Skin of body (tissue), 2 donors: ENCODE measurements around the gene AGO3. TPM values are rescaled to one million over a fixed set of nuclear protein-coding genes. Genes with fewer than 3 reads are reported as not detected.
"Not testable (repeated sequence)": the region's sequence is repeated elsewhere in the genome, so short reads cannot be mapped to it uniquely, and the experiment has no call there.

ENCODE experiments used
- DNase-seq: peaks from one replicate; lab custom pipeline; 2025; lab: John Stamatoyannopoulos, UW
- total RNA-seq: library from RNA; depleted of rRNA; stranded (reverse); fragments of >200 nt; gene quantifications from one replicate; pipeline ENCODE4 v1.2.3, GENCODE V29; 2014

AGO3 gene
- total RNA-seq, 1 donor from 2014 or later = 17.9 TPM

DNA sequence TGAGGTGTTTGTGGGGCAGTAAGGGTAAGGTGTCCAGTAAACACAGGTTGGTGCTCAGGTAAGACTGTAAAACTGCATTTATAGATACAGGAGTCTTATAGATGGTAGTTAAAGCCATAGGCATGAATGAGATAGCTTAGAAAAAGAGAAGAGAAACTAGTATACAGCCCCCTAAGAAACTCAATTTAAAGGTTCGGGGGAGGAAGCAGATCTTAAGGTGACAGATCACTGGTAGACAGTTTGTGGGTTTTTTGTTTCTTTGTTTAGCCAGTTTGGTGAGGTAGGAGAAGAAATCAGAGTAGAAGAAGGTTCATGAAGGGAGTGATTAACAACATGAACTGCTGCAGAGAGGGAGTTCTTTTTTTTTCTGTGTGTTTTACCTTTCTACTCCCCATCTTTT, 6.1 kb upstream of the AGO3 start:
- no peak for DNase-seq

GRCh38 chr1:35925741-35926140, 5.2 kb upstream of the AGO3 start:
- no peak for DNase-seq

DNA sequence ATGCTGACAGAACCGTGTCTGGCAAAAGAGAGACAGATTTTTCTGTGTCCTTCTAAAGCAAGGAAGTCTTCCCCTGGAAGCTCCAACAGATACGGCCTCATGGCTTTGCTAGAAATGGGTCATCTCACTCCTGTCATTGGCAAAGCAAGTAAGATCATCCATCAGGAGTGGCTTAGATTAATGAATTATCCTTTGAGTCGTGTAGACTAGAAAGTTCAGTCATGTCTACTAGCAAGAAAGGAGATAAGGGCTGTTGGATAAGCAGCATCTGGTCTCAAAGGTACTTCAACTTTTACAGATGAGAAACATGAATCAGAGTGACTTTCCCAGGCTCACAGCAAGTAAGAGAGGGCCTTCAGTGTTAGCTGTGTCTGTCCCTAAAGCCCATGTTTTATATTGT, 3.4 kb upstream of the AGO3 start:
- no peak for DNase-seq

DNA sequence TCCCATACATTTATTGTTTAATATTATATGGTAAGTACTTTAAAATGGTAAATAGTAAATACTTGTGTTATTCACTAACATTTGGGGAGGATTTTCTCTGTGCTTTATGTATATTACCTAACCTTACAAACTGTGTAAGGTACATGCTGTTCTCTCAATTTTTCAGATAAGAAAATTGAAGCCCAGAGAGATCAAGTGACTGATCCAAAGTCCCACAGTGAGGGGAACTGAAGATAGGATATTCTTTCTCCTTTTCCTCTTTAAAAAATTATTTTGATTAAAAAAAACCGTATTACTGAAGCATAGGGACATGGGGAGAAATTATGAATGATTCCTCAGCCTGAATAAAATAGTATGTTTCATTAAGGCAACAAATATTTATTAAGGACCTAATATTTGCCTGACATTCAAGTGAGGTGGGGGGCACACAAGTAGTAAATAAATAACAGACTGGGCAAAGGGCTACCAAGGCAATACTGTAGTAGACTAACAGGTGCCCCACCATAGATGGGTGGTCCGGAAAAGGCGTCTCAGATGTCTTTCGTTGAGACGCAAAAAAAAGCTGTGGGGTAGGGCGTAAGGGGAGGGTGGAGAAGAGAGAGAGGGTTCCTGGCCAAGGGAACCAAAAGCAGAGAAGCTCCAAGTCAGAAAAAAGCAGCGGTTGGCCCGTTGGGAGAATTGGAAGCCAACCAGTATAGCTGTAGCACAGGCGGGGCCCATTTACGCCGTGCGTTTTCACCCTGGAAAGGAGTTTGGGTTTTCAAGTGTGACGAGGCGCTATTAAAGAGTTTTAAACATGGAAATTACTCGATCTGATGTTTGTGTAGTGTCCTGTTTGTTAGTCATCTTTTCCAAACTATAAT, 944 bp upstream of the AGO3 start:
- peak; percentile 52 for DNase-seq

DNA sequence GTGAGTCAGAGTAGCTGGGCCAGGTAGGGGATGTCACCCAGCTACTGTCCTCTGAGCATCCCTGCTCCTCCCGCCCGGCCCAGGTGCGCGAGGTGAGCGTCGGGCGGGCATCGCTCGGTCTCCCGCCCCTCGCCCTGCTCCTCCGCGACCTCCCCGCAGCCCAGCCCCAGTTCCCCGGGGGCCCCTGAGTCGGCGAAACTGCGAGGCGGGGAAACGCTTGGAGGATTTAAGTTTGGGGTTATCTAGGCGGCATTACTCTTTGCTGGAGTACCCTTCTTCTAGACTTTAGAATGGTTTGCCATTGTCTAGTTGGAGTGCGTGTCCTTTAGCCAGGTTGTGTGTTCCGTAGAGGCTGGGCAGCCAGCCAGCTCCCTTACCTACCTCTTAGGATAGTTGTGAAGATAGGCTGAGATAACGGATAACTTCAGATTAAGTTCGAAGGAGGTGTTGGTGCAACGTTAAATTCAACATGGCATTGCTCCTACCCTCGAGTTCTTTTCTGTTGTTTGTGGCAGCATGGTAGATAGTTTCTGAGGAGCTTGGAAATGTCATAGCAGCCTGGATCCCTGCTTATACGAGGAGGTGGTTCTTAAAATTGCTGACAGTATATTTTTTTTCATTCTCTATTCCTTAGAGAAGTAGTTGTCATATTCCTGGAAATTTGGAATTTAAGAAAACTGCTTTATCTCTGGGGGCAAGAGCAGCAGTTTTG, 697 bp downstream of the AGO3 start:
- DNase-seq = no peak

- no peak for DNase-seq
These were observed 1.3 kb downstream of the AGO3 start for GRCh38 chr1:35932158-35932636.

- DNase-seq = no peak
These were observed 2.0 kb downstream of the AGO3 start for GRCh38 chr1:35932941-35933340.

GRCh38 chr1:35935442-35936388, 4.8 kb downstream of the AGO3 start:
- peak; percentile 69 for DNase-seq

DNA sequence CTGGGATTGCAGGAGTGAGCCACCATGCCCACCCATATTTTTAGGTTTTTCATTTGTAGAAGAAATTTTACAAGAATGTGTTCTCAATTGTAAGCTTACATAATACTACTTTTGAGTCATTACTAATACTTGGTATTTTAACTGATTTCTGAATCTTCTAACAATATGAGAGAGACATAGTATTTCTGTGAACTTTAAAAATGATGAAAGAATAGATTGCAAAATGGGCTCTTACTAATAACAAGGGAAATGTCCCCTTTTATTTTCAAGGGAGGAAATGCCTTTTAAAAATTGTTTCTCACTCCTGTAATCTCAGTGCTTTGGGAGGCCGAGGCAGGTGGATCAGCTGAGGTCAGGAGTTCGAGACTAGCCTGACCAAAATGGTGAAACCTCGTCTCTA, 5.9 kb downstream of the AGO3 start:
- DNase-seq = no peak

DNA sequence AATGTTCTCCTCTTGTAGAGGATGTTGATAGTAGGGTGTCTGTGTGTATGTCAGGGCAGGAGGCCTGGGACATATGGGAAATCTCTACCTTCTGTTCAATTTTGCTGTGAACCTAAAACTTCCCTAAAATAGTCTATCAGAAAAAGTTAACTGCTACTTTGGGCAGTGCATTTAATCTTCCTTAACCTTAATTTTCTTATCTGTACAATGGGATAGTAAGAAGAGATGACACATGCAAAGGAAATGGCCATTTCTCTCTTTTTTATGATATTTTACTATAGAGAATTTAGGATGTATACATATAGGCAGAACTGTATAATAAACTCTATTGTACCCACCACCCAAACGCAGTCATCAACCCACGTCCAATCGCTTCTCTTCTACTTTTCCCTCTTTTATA, 8.6 kb downstream of the AGO3 start:
- no peak for DNase-seq

- DNase-seq = no peak
These were observed 14.4 kb downstream of the AGO3 start for GRCh38 chr1:35945327-35945726.

DNA sequence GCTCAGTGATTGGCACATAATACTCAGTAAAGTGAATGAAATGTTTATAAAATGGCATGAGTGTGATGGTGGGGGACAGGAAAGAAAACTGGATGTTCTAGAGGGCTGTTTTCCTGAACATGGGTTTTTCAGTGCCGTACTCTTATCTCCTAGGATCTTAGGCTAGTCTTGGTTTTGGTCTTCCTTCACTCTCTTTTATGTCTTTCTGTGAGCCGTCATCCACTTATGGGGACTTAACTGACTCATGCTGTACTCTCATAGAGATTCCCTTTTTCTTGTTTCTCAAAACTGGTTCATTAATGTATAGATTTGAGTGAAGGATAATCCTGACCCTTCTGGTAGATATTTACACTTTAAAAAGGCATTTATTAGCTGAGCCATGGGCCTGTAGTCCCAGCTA, 16.6 kb downstream of the AGO3 start:
- no peak for DNase-seq

DNA sequence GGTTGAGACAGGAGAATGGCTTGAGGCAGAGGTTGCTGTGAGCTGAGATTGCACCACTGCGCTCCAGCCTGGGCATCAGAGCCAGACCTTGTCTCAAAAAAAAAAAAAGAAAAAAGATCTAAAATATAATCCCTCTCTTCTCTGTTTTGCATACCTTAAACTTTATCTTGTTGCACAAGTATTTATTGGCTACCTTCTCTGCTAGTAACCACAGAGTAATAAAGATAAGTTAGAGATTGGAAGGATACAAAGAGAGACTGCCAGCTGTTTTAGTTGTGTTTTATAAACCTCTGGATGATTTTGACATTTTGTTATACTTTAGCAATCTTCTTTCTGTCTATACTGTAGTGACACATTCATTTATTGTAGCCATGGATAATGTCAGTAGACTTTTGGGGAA, 27.7 kb downstream of the AGO3 start:
- DNase-seq = no peak

DNA sequence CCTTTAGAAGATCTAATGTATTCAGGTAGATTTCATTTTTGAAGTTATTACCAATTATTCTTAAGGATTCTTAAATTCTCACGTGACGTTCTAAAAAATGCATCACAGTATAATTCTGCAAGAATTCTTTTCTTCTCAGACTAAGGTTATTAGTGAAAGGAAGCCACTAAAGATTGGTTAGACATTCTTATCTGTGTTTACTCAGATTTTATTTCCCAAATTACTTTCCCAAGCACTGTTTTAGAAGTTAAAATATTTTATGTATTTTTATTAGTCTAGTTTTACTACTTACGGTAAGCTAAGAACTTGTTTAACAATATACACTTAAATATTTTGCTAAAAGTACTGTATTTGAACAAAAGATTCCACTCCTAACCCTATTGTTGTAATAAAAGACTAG, 28.4 kb downstream of the AGO3 start:
- DNase-seq = no peak

DNA sequence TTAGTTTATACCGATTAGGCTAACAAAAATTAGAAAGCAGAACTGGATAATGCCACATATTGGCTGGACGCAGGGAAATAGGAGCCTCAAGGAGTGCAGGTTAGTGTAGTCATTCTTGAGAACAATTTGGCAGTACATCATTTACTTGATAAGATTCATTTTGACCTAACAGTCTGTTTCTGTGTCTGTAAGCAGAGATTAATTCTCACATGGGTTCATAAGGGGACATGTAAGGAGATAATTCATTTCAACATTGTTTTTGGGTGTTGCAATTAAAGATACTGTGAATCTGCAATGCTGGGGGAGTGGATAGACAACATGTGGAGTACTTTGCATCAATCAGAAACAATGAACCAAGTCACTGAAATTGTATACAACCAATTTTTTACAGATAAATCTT, 32.0 kb downstream of the AGO3 start:
- DNase-seq = no peak

- not testable (repeated sequence) for DNase-seq
These were observed 33.4 kb downstream of the AGO3 start for GRCh38 chr1:35964277-35964676.

DNA sequence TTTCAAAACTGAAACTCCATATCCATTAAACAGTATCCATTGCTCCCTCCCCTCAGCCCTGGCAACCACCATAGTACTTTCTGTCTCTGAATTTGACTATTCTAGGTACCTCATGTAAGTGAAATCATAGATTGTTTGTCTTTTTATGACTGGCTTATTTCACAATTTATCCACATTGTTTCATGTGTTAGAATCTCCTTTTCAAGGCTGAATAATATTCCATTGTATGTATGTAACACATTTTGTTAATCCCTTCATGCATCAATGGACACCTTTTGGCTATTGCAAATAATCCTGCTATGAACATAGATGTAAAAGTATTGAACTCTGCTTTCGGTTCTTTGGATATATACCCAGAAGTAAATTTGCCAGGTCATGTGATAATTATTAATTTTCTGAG, 37.5 kb downstream of the AGO3 start:
- no peak for DNase-seq

DNA sequence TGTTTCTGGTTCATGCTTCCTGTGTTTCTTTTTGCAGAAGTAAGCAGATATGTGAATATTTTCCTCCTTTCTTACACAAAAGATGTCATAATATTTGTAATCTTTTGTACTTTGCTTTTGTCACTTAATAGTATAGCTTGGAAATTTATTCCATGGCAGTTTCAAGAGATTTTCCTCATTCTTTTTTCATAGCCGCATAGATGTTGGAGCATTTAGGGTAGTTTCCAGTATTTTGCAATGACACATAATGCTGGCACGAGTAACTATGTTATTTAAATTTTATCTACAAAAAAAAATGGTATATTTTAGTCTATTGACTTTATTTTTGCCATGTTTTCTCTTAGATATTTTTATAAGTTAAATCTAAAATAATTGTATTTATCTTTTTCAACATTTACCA, 40.7 kb downstream of the AGO3 start:
- DNase-seq = no peak

DNA sequence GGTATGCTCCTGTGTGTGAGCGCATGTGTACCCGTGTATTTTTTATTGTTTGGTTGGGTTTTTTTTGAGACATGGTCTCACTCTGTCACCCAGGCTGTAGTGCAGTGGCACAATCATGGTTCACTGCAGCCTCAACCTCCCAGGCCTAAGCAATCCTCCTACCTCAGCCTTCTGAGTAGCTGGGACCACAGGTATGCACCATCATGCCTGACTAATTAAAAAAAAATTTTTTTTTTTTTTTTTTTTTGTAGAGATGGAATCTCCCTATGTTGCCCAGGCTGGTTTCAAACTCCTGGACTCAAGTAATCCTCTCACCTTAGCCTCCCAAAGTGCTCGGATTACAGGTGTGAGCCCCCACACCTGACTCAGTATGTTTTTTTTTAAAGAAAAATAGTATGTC, 41.7 kb downstream of the AGO3 start:
- DNase-seq = not testable (repeated sequence)

GRCh38 chr1:35980090-35980489, 49.2 kb downstream of the AGO3 start:
- DNase-seq = no peak

DNA sequence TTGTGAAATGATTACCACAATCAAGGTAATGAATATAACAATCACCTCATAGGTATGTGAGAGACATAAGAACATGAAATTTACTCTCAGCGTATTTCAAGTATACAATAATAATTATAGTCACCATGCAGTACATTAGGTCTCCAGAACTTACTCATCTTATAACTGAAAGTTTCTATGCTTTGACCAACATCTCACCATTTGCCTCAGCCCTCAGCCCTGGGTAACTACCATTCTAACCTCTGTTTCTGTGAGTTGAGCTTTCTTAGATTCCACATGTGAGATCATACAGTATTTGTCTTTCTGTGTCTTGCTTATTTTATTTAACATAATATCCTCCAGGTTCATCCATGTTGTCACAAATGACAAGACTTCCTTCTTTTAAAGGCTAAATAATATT, 57.3 kb downstream of the AGO3 start:
- DNase-seq = no peak
